Natural killer cell (primary cell): ENCODE data around the gene PGAM2. TPM values are rescaled to one million over a fixed set of nuclear protein-coding genes. Genes with fewer than 3 reads are reported as not detected.

Experiments
- ATAC-seq, 3 donors: fragments of 150-1000 bp in 2 of 3; fragments of 200-7000 bp in 1 of 3; cut with Tn5 transposase; 1 replicate in 1 of 3; 2 replicates in 2 of 3; pipeline ENCODE4 v1.10.0; 2021; ENCODE audit warnings: mild to moderate bottlenecking in 2 of 3, moderate library complexity in 2 of 3
- DNase-seq, 2 donors: peaks; one replicate each; pipeline versions ENCODE4 v3.0.0 to v3.0.0-alpha.2; 2013 to 2021; ENCODE audit warnings: mixed read lengths in 1 of 2
- H3K27ac ChIP-seq: one replicate; pipeline ENCODE4 v1.5.1; 2013; ENCODE audit warnings: mild to moderate bottlenecking, low read length
- H3K27me3 ChIP-seq: one replicate; pipeline ENCODE4 v1.6.1; 2013; ENCODE audit warnings: low read length; ENCODE audit not compliant: control insufficient read depth, insufficient read depth
- H3K36me3 ChIP-seq: one replicate; pipeline ENCODE4 v1.6.1; 2013; ENCODE audit warnings: low read length; ENCODE audit not compliant: control insufficient read depth, insufficient read depth
- H3K4me1 ChIP-seq: one replicate; pipeline ENCODE4 v1.6.1; 2013; ENCODE audit warnings: low read length; ENCODE audit not compliant: control insufficient read depth, insufficient read depth
- H3K4me3 ChIP-seq: one replicate; pipeline ENCODE4 v1.5.1; 2013; ENCODE audit warnings: low read length
- H3K9me3 ChIP-seq: one replicate; pipeline ENCODE4 v1.6.1; 2013; ENCODE audit warnings: low read length; ENCODE audit not compliant: control insufficient read depth, insufficient read depth
- H3K27ac Mint-ChIP-seq, 2 donors: one replicate each; pipeline ENCODE4 v1.8.0; 2022; ENCODE audit warnings: mild to moderate bottlenecking in 2 of 2, mixed read lengths in 2 of 2, moderate library complexity in 1 of 2
- H3K27me3 Mint-ChIP-seq, 2 donors: one replicate each; pipeline ENCODE4 v1.8.0; 2022; ENCODE audit warnings: low read depth in 2 of 2, mixed read lengths in 2 of 2
- H3K36me3 Mint-ChIP-seq: one replicate; pipeline ENCODE4 v1.8.0; 2022; ENCODE audit warnings: mixed read lengths
- H3K4me1 Mint-ChIP-seq, 2 donors: one replicate each; pipeline ENCODE4 v1.8.0; 2022; ENCODE audit warnings: mixed read lengths in 2 of 2
- H3K4me3 Mint-ChIP-seq: one replicate; pipeline ENCODE4 v1.8.0; 2022; ENCODE audit warnings: mild to moderate bottlenecking, moderate library complexity, mixed read lengths
- H3K9me3 Mint-ChIP-seq, 2 donors: one replicate each; pipeline ENCODE4 v1.8.0; 2022; ENCODE audit warnings: mixed read lengths in 2 of 2
- WGBS: methylation state at CpG from one replicate; pipeline ENCODE4 v1.1.7; 2013; ENCODE audit warnings: missing lambda C conversion rate; ENCODE audit not compliant: insufficient coverage; 5-methylcytosine and 5-hydroxymethylcytosine counted together
- intact Hi-C: fragments of 100-400 bp; cut with micrococcal nuclease; formaldehyde crosslinking; loops from one replicate; pipeline ENCODE4 v1.14.2; 2022
- total RNA-seq, 4 donors: library from RNA; stranded (reverse); fragments of 120-200 nt in 1 of 4; gene quantifications; one replicate each; pipeline versions ENCODE4 v1.2.3 to v1.2.4, GENCODE V29; 2013 to 2022
- TF ChIP-seq, protein P1 (sequence below): fragments of 200-600 bp; IDR thresholded peaks from one replicate; pipeline ENCODE4 v1.8.0; 2022; ENCODE audit warnings: antibody characterized with exemption

Gene PGAM2
- total RNA-seq, 3 donors from 2014 or later (not counting 1 experiment from before 2014, with no cell fraction given): 1.0 to 1.9 (median 1.5) TPM

DNA sequence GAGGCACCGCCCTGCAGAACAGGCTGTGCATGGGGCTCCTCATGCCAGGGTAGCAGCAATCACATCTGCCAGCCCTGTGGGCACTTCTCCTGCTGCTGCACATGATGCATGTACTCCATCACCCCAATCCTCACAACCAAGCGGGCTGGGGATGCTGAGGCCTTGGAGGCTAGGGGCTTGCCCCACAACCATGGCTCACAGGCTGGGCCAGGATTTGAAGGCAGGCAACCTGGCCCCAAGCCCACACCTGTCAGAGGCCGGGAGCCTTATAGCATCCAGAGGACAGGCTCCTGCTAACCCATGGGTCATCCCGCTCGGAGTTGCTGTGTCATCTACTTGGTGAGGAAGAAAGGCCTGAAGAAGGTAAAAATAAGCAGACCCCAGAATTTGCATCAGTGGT, 14.8 kb upstream of the PGAM2 start:
- Mint-ChIP-seq H3K27me3 (no peaks in the 10 kb centered on the region), H3K9me3 (no peaks in the 10 kb centered on the region), H3K36me3 (peaks cover 9% of the 10 kb centered on the region), H3K27ac (peak overlapping the region; percentile 93), H3K4me3 (no peak overlapping the region), H3K4me1 (peaks cover 36 to 40% of the 10 kb centered on the region in 2 donors)
- DNase-seq (no peak), ATAC-seq (no peak)
- intact Hi-C loops: loop anchor here (5.0 kb wide), 3 partner anchors 33 to 1032 kb away; partner anchors contain the start of genes TBRG4 and YKT6
- TF ChIP-seq, protein P1, sequence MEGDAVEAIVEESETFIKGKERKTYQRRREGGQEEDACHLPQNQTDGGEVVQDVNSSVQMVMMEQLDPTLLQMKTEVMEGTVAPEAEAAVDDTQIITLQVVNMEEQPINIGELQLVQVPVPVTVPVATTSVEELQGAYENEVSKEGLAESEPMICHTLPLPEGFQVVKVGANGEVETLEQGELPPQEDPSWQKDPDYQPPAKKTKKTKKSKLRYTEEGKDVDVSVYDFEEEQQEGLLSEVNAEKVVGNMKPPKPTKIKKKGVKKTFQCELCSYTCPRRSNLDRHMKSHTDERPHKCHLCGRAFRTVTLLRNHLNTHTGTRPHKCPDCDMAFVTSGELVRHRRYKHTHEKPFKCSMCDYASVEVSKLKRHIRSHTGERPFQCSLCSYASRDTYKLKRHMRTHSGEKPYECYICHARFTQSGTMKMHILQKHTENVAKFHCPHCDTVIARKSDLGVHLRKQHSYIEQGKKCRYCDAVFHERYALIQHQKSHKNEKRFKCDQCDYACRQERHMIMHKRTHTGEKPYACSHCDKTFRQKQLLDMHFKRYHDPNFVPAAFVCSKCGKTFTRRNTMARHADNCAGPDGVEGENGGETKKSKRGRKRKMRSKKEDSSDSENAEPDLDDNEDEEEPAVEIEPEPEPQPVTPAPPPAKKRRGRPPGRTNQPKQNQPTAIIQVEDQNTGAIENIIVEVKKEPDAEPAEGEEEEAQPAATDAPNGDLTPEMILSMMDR: no peak
- no peak overlapping the region for H3K27ac ChIP-seq
- peaks cover 49% of the 10 kb centered on the region for H3K4me1 ChIP-seq
- H3K36me3 ChIP-seq: peaks cover 47% of the 10 kb centered on the region
- WGBS: 98% methylated on average over 5 of the region's 5 CpGs
- no peaks in the 10 kb centered on the region for H3K27me3 ChIP-seq
- no peak overlapping the region for H3K4me3 ChIP-seq
- no peaks in the 10 kb centered on the region for H3K9me3 ChIP-seq

DNA sequence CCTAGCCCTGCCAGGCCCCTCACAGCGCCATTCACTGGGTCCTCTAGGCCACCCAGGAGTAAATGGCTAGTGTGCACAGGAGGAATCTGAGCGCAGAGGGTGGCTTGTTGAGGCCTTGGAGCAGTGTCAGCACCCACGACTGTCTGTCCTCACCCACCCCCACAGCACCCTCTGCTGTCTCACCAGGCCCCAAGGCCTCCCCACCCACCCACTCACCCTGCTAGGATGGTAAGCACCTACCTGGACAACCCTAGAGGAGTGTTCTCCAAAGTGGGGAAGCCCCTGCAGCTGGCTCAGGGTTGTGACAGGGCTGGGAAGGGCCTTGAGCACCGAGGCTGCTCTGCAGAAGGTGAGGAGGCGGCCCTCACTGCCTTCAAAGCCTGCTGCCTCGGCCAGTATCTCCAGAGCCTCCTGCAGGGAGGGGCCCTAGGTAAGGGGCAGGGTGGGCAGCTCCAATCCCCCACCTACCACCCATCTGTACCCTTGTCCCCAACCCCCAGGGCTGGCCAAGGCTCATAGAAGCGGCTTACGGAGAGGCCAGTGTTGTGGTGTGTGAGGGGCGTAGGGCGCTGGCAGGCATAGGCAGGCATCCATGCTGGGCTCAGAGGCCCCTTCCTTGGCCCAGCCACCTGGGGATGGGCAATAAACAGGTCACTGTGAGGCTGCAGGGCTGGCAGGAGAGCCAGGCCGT, 14.1 kb upstream of the PGAM2 start:
- peaks cover 9% of the 10 kb centered on the region for H3K36me3 Mint-ChIP-seq
- Histone ChIP-seq H3K27ac (no peak overlapping the region), H3K4me3 (no peak overlapping the region), H3K27me3 (no peaks in the 10 kb centered on the region), H3K4me1 (peaks cover 56% of the 10 kb centered on the region), H3K36me3 (peaks cover 48% of the 10 kb centered on the region), H3K9me3 (no peaks in the 10 kb centered on the region)
- ATAC-seq (no peak), DNase-seq (no peak)
- H3K27ac Mint-ChIP-seq: peak overlapping the region in 1 of 2 donors; percentile 93
- TF ChIP-seq, protein P1: no peak
- H3K4me1 Mint-ChIP-seq: peaks cover 40 to 46% of the 10 kb centered on the region in 2 donors
- no peaks in the 10 kb centered on the region for H3K27me3 Mint-ChIP-seq
- H3K9me3 Mint-ChIP-seq: no peaks in the 10 kb centered on the region
- 88% methylated on average over 11 of the region's 11 CpGs for whole genome bisulfite sequencing
- H3K4me3 Mint-ChIP-seq: no peak overlapping the region
- intact Hi-C loops: loop anchor here (5.0 kb wide), 3 partner anchors 32 to 1033 kb away; partner anchors contain the start of genes TBRG4 and YKT6

DNA sequence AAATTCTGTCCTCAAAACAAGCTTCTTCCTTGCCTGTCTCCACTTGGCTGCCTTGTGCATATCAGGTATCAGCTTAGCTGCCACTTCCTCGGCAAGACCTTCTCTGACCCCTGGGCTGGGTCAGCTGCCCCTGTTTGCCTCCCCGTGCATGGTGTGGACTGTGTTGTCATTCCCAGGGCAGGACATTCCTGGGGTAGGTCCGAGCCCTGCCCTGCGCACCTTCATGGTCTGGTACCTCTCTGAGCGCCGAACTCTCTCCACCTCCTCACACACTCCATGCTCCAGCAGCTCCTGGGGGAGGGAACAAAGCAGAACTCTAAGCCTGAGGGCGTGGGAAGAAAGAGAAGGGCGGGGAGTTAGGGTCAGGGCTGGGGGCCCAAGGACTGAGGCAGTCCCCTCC, 13.2 kb upstream of the PGAM2 start:
- Histone ChIP-seq H3K27ac (peak overlapping the region; percentile 13), H3K4me1 (peaks cover 65% of the 10 kb centered on the region), H3K36me3 (peaks cover 51% of the 10 kb centered on the region), H3K9me3 (no peaks in the 10 kb centered on the region), H3K4me3 (no peak overlapping the region), H3K27me3 (no peaks in the 10 kb centered on the region)
- ATAC-seq (no peak), DNase-seq (no peak)
- intact Hi-C loops: no loop called here
- 91% methylated on average over 6 of the region's 8 CpGs for WGBS
- H3K9me3 Mint-ChIP-seq: no peaks in the 10 kb centered on the region
- peaks cover 40 to 51% of the 10 kb centered on the region in 2 donors for H3K4me1 Mint-ChIP-seq
- no peaks in the 10 kb centered on the region for H3K27me3 Mint-ChIP-seq
- H3K27ac Mint-ChIP-seq: peak overlapping the region; percentile 90 to 94
- H3K4me3 Mint-ChIP-seq: no peak overlapping the region
- TF ChIP-seq, protein P1: no peak
- H3K36me3 Mint-ChIP-seq: peaks cover 9% of the 10 kb centered on the region
